HG02870 (cell line): Measurements from ENCODE around the gene TAS1R3.
A peak's percentile ranks its signal among the peaks of the same experiment; 100 is the strongest.
"Not testable (repeated sequence)": the region's sequence is repeated elsewhere in the genome, so short reads cannot be mapped to it uniquely, and the experiment has no call there.

ENCODE experiments used
- ATAC-seq: cut with Tn5 transposase; IDR thresholded peaks from one replicate; pipeline ENCODE4 v1.9.1; 2021; ENCODE audit warnings: mild to moderate bottlenecking, moderate library complexity; ENCODE audit not compliant: unreplicated experiment

TAS1R3 gene

GRCh38 chr1:1307923-1308755, 22.9 kb upstream of the TAS1R3 start, which contains the start of the genes ACAP3 and PUSL1:
ACAP3 (minus strand) TSS chr1:1307930; CDS start chr1:1307815, 115 bp downstream.
PUSL1 (plus strand) TSS chr1:1308597; CDS start chr1:1308644, 47 bp downstream.
- peak; percentile 62 for ATAC-seq

GRCh38 chr1:1308756-1309250, 22.3 kb upstream of the TAS1R3 start:
- peak; percentile 3 for ATAC-seq

- no peak for ATAC-seq
Observed at GRCh38 chr1:1309251-1310108, 21.6 kb upstream of the TAS1R3 start.

GRCh38 chr1:1310109-1310385, 21.0 kb upstream of the TAS1R3 start:
- no peak for ATAC-seq

GRCh38 chr1:1310476-1311053, 20.5 kb upstream of the TAS1R3 start:
- no peak for ATAC-seq

- no peak for ATAC-seq
Observed at GRCh38 chr1:1311107-1312104, 19.7 kb upstream of the TAS1R3 start.

GRCh38 chr1:1312450-1313314, 18.4 kb upstream of the TAS1R3 start:
- ATAC-seq: no peak

GRCh38 chr1:1313500-1314236, 17.4 kb upstream of the TAS1R3 start:
- no peak for ATAC-seq

GRCh38 chr1:1314237-1314586, 16.9 kb upstream of the TAS1R3 start:
- ATAC-seq: no peak

GRCh38 chr1:1314678-1315335, 16.3 kb upstream of the TAS1R3 start:
- no peak for ATAC-seq

- no peak for ATAC-seq
Observed at GRCh38 chr1:1315435-1315954, 15.6 kb upstream of the TAS1R3 start.

- not testable (repeated sequence) for ATAC-seq
Observed at GRCh38 chr1:1316199-1316598, 14.9 kb upstream of the TAS1R3 start.

GRCh38 chr1:1317420-1317819, 13.7 kb upstream of the TAS1R3 start:
- ATAC-seq: no peak

GRCh38 chr1:1318131-1318652, 12.9 kb upstream of the TAS1R3 start:
- no peak for ATAC-seq

GRCh38 chr1:1318777-1319645, 12.1 kb upstream of the TAS1R3 start:
- no peak for ATAC-seq

GRCh38 chr1:1319646-1319941, 11.5 kb upstream of the TAS1R3 start:
- ATAC-seq: no peak
